Measurements from ENCODE around the gene HNRNPUL1. TPM values are rescaled to one million over a fixed set of nuclear protein-coding genes. Genes with fewer than 3 reads are reported as not detected.

Gene HNRNPUL1
- total RNA-seq: 100 to 1,000 TPM; 148 to 207 (median 179) TPM

GRCh38 chr19:41263850-41264580 lies at the start of gene HNRNPUL1:
HNRNPUL1 (plus strand) TSS chr19:41264372; CDS start chr19:41264504, 132 bp downstream.
- Histone ChIP-seq H3K36me3 (peaks cover 21 to 32% (median 23%) of the 10 kb centered on the region in 4 donors), H3K4me1 (peaks cover 34 to 44% (median 40%) of the 10 kb centered on the region in 4 donors), H3K27ac (replicated peaks in 1 of 4) (peak within 1 kb of the TSS; percentile 99 to 100 (median 99)), H3K9me3 (no peaks in the 10 kb centered on the region), H3K4me3 (peak within 1 kb of the TSS; percentile 86 to 100 (median 92)), H3K27me3 (no peaks in the 10 kb centered on the region)
- WGBS: 2% methylated on average over 32 of the region's 55 CpGs
- intact Hi-C loops (cut with DNase I): loop anchor here (2.0 kb wide), 1 partner anchor 45 kb away; no protein-coding TSS in a partner anchor
- peak; percentile 100 for DNase-seq (ENCODE audit: extremely low spot score)
- TF ChIP-seq EP300 (IDR thresholded peaks at IDR 0.05) (no peak), POLR2AphosphoS5 (IDR thresholded peaks at IDR 0.05) (peak; percentile 50 to 87), POLR2A (IDR thresholded peaks at IDR 0.05; ENCODE audit: low read depth) (no peak), CTCF (IDR thresholded peaks at IDR 0.05) (peak in 2 of 3 experiments; percentile 16 to 24)

- H3K4me3 ChIP-seq: no peak overlapping the region
- WGBS: 51% methylated on average over 7 of the region's 7 CpGs
Measured at GRCh38 chr19:41217741-41218140, 46.4 kb upstream of the HNRNPUL1 start.

GRCh38 chr19:41218249-41218614 lies 45.9 kb upstream of the HNRNPUL1 start:
- peak overlapping the region; percentile 89 to 97 (median 92) for H3K27ac ChIP-seq (replicated peaks in 1 of 4)
- no peaks in the 10 kb centered on the region for H3K9me3 ChIP-seq
- 67% methylated on average over 6 of the region's 7 CpGs for WGBS
- DNase-seq (ENCODE audit: extremely low spot score): no peak
- H3K4me3 ChIP-seq: peak overlapping the region; percentile 62 to 95 (median 73)
- no peaks in the 10 kb centered on the region for H3K27me3 ChIP-seq
- intact Hi-C loops (cut with DNase I): no loop called here
- TF ChIP-seq POLR2A (IDR thresholded peaks at IDR 0.05; ENCODE audit: low read depth): no peak
- peaks cover 0 to 16% (median 4%) of the 10 kb centered on the region in 4 donors for H3K36me3 ChIP-seq
- peaks cover 3 to 48% (median 42%) of the 10 kb centered on the region in 4 donors for H3K4me1 ChIP-seq

More at GRCh38 chr19:41217741-41218140, 46.4 kb upstream of the HNRNPUL1 start:
- TF ChIP-seq CTCF (IDR thresholded peaks at IDR 0.05) (no peak), POLR2A (IDR thresholded peaks at IDR 0.05; ENCODE audit: low read depth) (no peak)
- H3K27me3 ChIP-seq: no peaks in the 10 kb centered on the region
- H3K27ac ChIP-seq (replicated peaks in 1 of 4): peak overlapping the region; percentile 89 to 97 (median 92)
- peaks cover 3 to 43% (median 37%) of the 10 kb centered on the region in 4 donors for H3K4me1 ChIP-seq
- intact Hi-C loops (cut with DNase I): no loop called here
- no peak for DNase-seq (ENCODE audit: extremely low spot score)
- H3K36me3 ChIP-seq: peaks cover 0 to 11% (median 4%) of the 10 kb centered on the region in 4 donors
- no peaks in the 10 kb centered on the region for H3K9me3 ChIP-seq

- Histone ChIP-seq H3K27ac (replicated peaks in 1 of 4) (peak within 1 kb of the TSS; percentile 89 to 97 (median 92)), H3K4me3 (peak within 1 kb of the TSS; percentile 62 to 95 (median 73)), H3K27me3 (no peaks in the 10 kb centered on the region), H3K4me1 (peaks cover 3 to 54% (median 48%) of the 10 kb centered on the region in 4 donors), H3K36me3 (peaks cover 0 to 19% (median 4%) of the 10 kb centered on the region in 4 donors), H3K9me3 (no peaks in the 10 kb centered on the region)
- peak; percentile 61 for TF ChIP-seq EP300 (IDR thresholded peaks at IDR 0.05)
- TF ChIP-seq POLR2AphosphoS5 (IDR thresholded peaks at IDR 0.05): peak; percentile 76 to 87
- TF ChIP-seq POLR2A (IDR thresholded peaks at IDR 0.05; ENCODE audit: low read depth): peak; percentile 54
- TF ChIP-seq CTCF (IDR thresholded peaks at IDR 0.05): no peak
- intact Hi-C loops (cut with DNase I): no loop called here
- 0% methylated on average over 7 of the region's 32 CpGs for WGBS
- DNase-seq (ENCODE audit: extremely low spot score): peak; percentile 94
Measured at GRCh38 chr19:41218615-41219507, 45.3 kb upstream of the HNRNPUL1 start, which contains the start of gene AXL. AXL (plus strand) TSS chr19:41219223; CDS start chr19:41219393, 170 bp downstream.
